Colonic mucosa (tissue), 4 donors: ENCODE results near the gene RAVER2. TPM values are rescaled to one million over a fixed set of nuclear protein-coding genes. Genes with fewer than 3 reads are reported as not detected.

Experiments used
- DNase-seq: peaks from one replicate; pipeline ENCODE4 v3.0.0-alpha.2; 2020
- H3K27ac ChIP-seq: fragments of 200-600 bp; one replicate; pipeline ENCODE4 v1.8.0; 2021
- H3K27me3 ChIP-seq: fragments of 200-600 bp; one replicate; pipeline ENCODE4 v1.8.0; 2021
- H3K36me3 ChIP-seq: fragments of 200-600 bp; one replicate; pipeline ENCODE4 v1.8.0; 2021
- H3K4me1 ChIP-seq: fragments of 200-600 bp; one replicate; pipeline ENCODE4 v1.8.0; 2021; ENCODE audit warnings: mild to moderate bottlenecking
- H3K4me3 ChIP-seq: fragments of 200-600 bp; one replicate; pipeline ENCODE4 v1.8.0; 2021
- H3K9ac ChIP-seq, 2 donors: one replicate each; pipeline ENCODE4 v1.7.0; 2013; ENCODE audit warnings: control low read depth in 2 of 2, low read depth in 2 of 2, low read length in 2 of 2
- H3K9me3 ChIP-seq: fragments of 200-600 bp; one replicate; pipeline ENCODE4 v1.8.0; 2021
- CTCF ChIP-seq: fragments of 200-600 bp; IDR thresholded peaks from one replicate; pipeline ENCODE4 v1.8.0; 2022; ENCODE audit warnings: antibody characterized with exemption, mild to moderate bottlenecking
- intact Hi-C: fragments of 100-400 bp; cut with DNase I; formaldehyde crosslinking; loops from one replicate; pipeline ENCODE4 v1.14.1; 2022
- total RNA-seq, 2 donors: library from RNA; stranded (reverse); fragmentation: NEBNext Ultra II Directional in 1 of 2; extraction: Animal tissue kit (Norgen Biotek cat#: 25700) in 1 of 2; gene quantifications; one replicate each; pipeline ENCODE4 v1.2.1, GENCODE V29; 2021
- donor health status: healthy.
- donor health status: DM: no; HTN: no; CAD: no.
- donor health status: DM: no; HTN: no; CAD: no.

RAVER2 gene
- total RNA-seq, 2 donors from 2014 or later = 43.0 to 58.6 TPM

DNA sequence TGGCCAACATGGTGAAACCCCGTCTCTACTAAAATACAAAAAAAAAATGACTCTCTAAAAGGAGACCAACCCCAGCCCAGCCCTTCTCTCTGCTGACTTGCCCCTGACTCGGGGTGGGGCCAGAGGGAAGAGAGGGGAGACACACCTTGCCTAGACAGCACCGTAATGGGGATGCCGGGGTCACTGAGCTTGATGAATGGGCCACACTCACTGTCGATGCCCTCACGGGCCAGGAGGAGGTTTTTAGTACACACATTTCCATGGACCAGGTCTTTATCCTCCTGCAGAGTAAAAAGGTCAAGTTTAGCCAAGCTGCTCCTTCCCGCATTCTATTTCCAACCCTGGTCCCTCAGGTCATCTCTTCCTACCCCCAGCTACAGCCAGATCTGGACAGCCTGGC lies 99.7 kb downstream of the RAVER2 start:
- intact Hi-C loops = no loop called here
- H3K27me3 ChIP-seq = no peaks in the 10 kb centered on the region

DNA sequence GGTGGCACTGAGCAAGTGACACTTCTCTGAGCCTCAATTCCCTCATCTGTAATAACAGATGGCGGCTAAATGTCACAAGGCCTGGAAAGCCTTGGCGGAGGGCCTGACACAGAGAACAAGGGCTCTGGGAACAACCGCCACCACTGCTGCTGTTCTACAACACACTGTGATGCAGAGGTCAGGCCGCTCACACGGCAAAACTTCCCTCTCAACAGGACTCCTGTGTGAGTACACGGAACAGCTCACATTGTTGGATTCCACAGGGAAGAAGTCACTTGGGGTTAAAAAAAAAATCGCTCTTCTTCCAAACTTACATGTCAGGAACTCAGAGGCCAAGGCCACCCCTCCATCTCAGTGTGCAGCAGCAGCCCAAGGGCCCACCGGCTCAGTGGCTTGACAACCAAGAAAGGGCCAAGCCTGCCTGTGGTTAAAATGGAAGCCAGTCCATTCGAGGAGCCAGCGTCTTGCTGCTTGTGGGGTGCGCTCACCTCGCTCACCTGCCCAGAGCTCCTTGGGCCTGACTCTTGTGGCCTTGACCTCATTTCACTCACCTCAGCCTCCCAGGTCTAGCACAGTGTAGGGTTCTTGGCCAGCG lies 101.1 kb downstream of the RAVER2 start:
- no peak overlapping the region for H3K27ac ChIP-seq
- no peaks in the 10 kb centered on the region for H3K27me3 ChIP-seq
- DNase-seq = no peak
- no peaks in the 10 kb centered on the region for H3K9me3 ChIP-seq
- H3K4me3 ChIP-seq = no peak overlapping the region
- no peaks in the 10 kb centered on the region for H3K36me3 ChIP-seq
- no peaks in the 10 kb centered on the region for H3K4me1 ChIP-seq
- TF ChIP-seq CTCF = no peak
- H3K9ac ChIP-seq = no peak overlapping the region
- intact Hi-C loops = no loop called here

More for the DNA sequence above, 99.7 kb downstream of the RAVER2 start:
- Histone ChIP-seq H3K4me3 (no peak overlapping the region), H3K27ac (no peak overlapping the region), H3K4me1 (no peaks in the 10 kb centered on the region), H3K9me3 (no peaks in the 10 kb centered on the region), H3K36me3 (no peaks in the 10 kb centered on the region), H3K9ac (no peak overlapping the region)
- no peak for DNase-seq
- no peak for TF ChIP-seq CTCF

DNA sequence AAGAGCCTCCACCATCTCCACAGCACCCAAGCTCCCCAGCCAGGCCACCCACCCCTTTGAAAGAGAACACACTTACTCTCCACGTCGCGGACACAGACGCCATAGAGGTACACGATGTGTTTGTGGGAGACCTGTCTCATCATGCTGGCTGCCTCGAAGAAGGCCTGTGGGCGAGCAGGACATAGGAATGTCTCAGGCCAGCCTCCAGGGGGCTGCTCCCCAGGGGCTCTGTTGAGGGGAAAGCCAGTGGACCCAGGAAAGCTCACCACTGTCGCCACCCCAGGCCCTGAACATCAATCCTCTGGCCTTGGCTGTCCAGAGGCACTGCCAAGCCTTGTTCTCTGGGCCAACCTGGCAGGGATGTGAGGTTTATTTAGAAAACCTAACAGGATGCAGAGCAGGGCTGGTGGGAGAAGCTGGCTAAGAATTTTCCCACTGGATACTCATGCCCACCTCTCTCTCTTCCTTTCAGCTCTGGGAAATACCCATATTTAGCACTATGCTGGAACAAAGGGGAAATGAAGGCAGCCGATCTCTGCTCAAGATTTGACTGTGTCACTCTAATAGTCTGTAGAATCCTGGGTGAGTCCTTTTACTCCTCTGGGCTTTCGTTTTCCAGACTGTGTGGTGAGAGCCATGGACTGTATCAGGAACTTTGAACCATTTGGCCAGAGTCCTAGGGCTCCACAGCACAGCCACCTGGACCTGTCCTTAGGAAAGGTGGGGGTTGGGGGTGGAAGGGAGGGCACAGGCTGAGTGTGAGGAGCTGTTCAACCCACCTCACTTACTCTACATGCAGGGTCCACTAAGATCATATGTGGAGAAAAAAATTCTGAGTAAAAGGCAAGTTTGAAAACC lies 101.9 kb downstream of the RAVER2 start:
- H3K27me3 ChIP-seq = no peaks in the 10 kb centered on the region
- intact Hi-C loops = no loop called here
- no peaks in the 10 kb centered on the region for H3K36me3 ChIP-seq
- no peak for TF ChIP-seq CTCF
- no peaks in the 10 kb centered on the region for H3K4me1 ChIP-seq
- H3K9ac ChIP-seq = no peak overlapping the region
- no peaks in the 10 kb centered on the region for H3K9me3 ChIP-seq
- no peak overlapping the region for H3K4me3 ChIP-seq
- DNase-seq = no peak
- H3K27ac ChIP-seq = no peak overlapping the region

GRCh38 chr1:64847666-64848065 lies 102.8 kb downstream of the RAVER2 start:
- Histone ChIP-seq H3K9ac (no peak overlapping the region), H3K27ac (no peak overlapping the region), H3K36me3 (no peaks in the 10 kb centered on the region), H3K27me3 (no peaks in the 10 kb centered on the region), H3K4me3 (no peak overlapping the region), H3K9me3 (no peaks in the 10 kb centered on the region), H3K4me1 (no peaks in the 10 kb centered on the region)
- intact Hi-C loops = no loop called here
- no peak for TF ChIP-seq CTCF
- no peak for DNase-seq

GRCh38 chr1:64848136-64848535 lies 103.3 kb downstream of the RAVER2 start:
- Histone ChIP-seq H3K4me3 (no peak overlapping the region), H3K27me3 (no peaks in the 10 kb centered on the region), H3K27ac (no peak overlapping the region), H3K4me1 (no peaks in the 10 kb centered on the region), H3K9me3 (no peaks in the 10 kb centered on the region), H3K9ac (no peak overlapping the region), H3K36me3 (no peaks in the 10 kb centered on the region)
- TF ChIP-seq CTCF = no peak
- DNase-seq = no peak
- intact Hi-C loops = no loop called here
